ENCODE data around the gene ATG16L2.

DNA sequence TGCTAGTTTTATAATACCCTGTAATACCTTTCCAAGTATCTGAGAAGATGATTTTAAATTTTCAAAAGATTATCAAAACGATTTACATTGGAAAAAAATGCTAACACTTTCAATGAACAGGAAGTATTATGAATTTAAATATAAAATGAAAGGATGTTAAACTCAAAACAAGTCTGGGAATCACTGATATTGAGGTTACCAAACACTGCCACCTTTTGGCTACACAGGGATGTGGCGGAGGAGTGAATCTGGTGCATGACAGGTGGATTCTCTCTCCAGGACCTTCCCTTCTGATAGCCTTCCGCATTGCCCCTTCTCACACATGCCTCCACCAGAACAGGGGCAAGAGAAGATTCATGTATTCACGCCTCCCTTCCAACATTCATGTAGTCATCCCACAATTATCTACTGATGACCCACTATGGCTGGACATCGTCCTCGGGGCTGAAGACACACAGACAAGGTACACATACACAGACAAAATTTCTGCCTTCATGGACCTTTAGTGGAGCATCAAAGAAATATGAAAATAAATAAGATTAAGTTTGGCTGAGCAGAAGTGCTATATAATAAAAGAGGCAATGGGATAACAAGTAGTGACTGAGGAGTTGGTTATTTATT is 34.7 kb downstream of the ATG16L2 start:
- TF ChIP-seq POLR2AphosphoS5 (IDR thresholded peaks at IDR 0.05; ENCODE audit: insufficient read depth, low read depth, low read length): no peak
- TF ChIP-seq, protein P1, sequence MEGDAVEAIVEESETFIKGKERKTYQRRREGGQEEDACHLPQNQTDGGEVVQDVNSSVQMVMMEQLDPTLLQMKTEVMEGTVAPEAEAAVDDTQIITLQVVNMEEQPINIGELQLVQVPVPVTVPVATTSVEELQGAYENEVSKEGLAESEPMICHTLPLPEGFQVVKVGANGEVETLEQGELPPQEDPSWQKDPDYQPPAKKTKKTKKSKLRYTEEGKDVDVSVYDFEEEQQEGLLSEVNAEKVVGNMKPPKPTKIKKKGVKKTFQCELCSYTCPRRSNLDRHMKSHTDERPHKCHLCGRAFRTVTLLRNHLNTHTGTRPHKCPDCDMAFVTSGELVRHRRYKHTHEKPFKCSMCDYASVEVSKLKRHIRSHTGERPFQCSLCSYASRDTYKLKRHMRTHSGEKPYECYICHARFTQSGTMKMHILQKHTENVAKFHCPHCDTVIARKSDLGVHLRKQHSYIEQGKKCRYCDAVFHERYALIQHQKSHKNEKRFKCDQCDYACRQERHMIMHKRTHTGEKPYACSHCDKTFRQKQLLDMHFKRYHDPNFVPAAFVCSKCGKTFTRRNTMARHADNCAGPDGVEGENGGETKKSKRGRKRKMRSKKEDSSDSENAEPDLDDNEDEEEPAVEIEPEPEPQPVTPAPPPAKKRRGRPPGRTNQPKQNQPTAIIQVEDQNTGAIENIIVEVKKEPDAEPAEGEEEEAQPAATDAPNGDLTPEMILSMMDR (IDR thresholded peaks at IDR 0.05; ENCODE audit: extremely low read depth in 1 of 2, insufficient read depth in 1 of 2, low read depth in 1 of 2, low read length in 2 of 2): peak; percentile 58 to 62

All from endothelial cell of umbilical vein (primary cell).